GM21381 (cell line): ENCODE data around the gene TMEM117.

Source experiments
- ATAC-seq: cut with Tn5 transposase; IDR thresholded peaks from one replicate; pipeline ENCODE4 v1.9.1; 2021; ENCODE audit warnings: mild to moderate bottlenecking, moderate library complexity; ENCODE audit not compliant: unreplicated experiment

The TMEM117 gene

GRCh38 chr12:44436756-44437155 is 600.9 kb downstream of the TMEM117 start:
- no peak for ATAC-seq
